HepG2 (cell line): ENCODE measurements around the gene SOX12. TPM values are rescaled to one million over a fixed set of nuclear protein-coding genes. Genes with fewer than 3 reads are reported as not detected.

Experiments
- BRD4 ChIP-seq: sonication (generic); formaldehyde crosslinking; IDR thresholded peaks from 2 replicates; pipeline ENCODE4 v1.4.0; 2020; ENCODE audit warnings: missing genetic modification reagents
- DBP ChIP-seq: sonication (generic); formaldehyde crosslinking; IDR thresholded peaks from 2 replicates; pipeline ENCODE4 v1.4.0; 2020; ENCODE audit warnings: missing genetic modification reagents; ENCODE audit errors: not compliant biosample characterization
- ELF1 ChIP-seq: sonication (generic); formaldehyde crosslinking; IDR thresholded peaks from 2 replicates; pipeline ENCODE4 v1.4.0; 2020; ENCODE audit warnings: missing genetic modification reagents
- FOXK2 ChIP-seq: fragments of 450-650 bp; IDR thresholded peaks from 2 replicates; pipeline ENCODE4 v1.6.1; 2016
- GTF2F1 ChIP-seq: fragments of 150-350 bp; IDR thresholded peaks from 2 replicates; pipeline ENCODE4 v1.6.1; 2014; ENCODE audit warnings: low read length
- HDAC6 ChIP-seq: fragments of 200-600 bp; sonication (generic); IDR thresholded peaks from 2 replicates; pipeline ENCODE4 v1.7.0; 2017; ENCODE audit warnings: mild to moderate bottlenecking, antibody characterized with exemption, low read length, low read depth
- KDM3A ChIP-seq: IDR thresholded peaks from 2 replicates; pipeline ENCODE4 v1.6.1; 2018; ENCODE audit warnings: low read depth, missing compliant biosample characterization
- KMT2A ChIP-seq: sonication (generic); formaldehyde crosslinking; IDR thresholded peaks from 2 replicates; pipeline ENCODE4 v1.4.0; 2020; ENCODE audit warnings: missing genetic modification reagents
- MTA1 ChIP-seq: sonication (generic); formaldehyde crosslinking; IDR thresholded peaks from 2 replicates; pipeline ENCODE4 v1.4.0; 2020; ENCODE audit warnings: missing genetic modification reagents, mild to moderate bottlenecking, borderline replicate concordance
- NFE2 ChIP-seq: sonication (generic); formaldehyde crosslinking; IDR thresholded peaks from 2 replicates; pipeline ENCODE4 v1.4.0; 2020; ENCODE audit warnings: missing genetic modification reagents
- NFYB ChIP-seq: sonication (generic); formaldehyde crosslinking; IDR thresholded peaks from 2 replicates; pipeline ENCODE4 v1.4.0; 2020; ENCODE audit warnings: missing genetic modification reagents
- PHB2 ChIP-seq: fragments of 450-650 bp; IDR thresholded peaks from 2 replicates; pipeline ENCODE4 v1.6.1; 2018; ENCODE audit not compliant: partially characterized antibody
- PPARG ChIP-seq: conservative IDR thresholded peaks from 2 replicates; pipeline ENCODE4 v1.6.1; 2016; ENCODE audit warnings: missing biosample characterization, missing genetic modification reagents
- SP140L ChIP-seq: sonication (generic); formaldehyde crosslinking; IDR thresholded peaks from 2 replicates; pipeline ENCODE4 v1.4.0; 2020; ENCODE audit warnings: missing genetic modification reagents, borderline replicate concordance
- TEF ChIP-seq: sonication (generic); formaldehyde crosslinking; IDR thresholded peaks from 2 replicates; pipeline ENCODE4 v1.5.0; 2020; ENCODE audit warnings: missing genetic modification reagents
- THRA ChIP-seq: sonication (generic); formaldehyde crosslinking; IDR thresholded peaks from 2 replicates; pipeline ENCODE4 v1.4.0; 2020; ENCODE audit warnings: missing genetic modification reagents, borderline replicate concordance
- TOE1 ChIP-seq: sonication (generic); formaldehyde crosslinking; IDR thresholded peaks from 2 replicates; pipeline ENCODE4 v1.4.0; 2020; ENCODE audit warnings: mild to moderate bottlenecking, missing genetic modification reagents
- YY1 ChIP-seq: IDR thresholded peaks from 2 replicates; pipeline ENCODE4 v1.6.1; 2011; ENCODE audit warnings: low read length, low read depth, moderate library complexity, mild to moderate bottlenecking; ENCODE audit not compliant: insufficient read depth, insufficient replicate concordance
- ZBTB21 ChIP-seq: sonication (generic); formaldehyde crosslinking; IDR thresholded peaks from 2 replicates; pipeline ENCODE4 v1.4.0; 2020; ENCODE audit warnings: missing genetic modification reagents
- ZBTB46 ChIP-seq: sonication (generic); formaldehyde crosslinking; IDR thresholded peaks from 2 replicates; pipeline ENCODE4 v1.4.0; 2020; ENCODE audit warnings: mild to moderate bottlenecking, missing genetic modification reagents, borderline replicate concordance
- ZKSCAN1 ChIP-seq: fragments of 150-350 bp; IDR thresholded peaks from 2 replicates; pipeline ENCODE4 v1.6.1; 2014; ENCODE audit warnings: low read length
- ZNF333 ChIP-seq: sonication (generic); formaldehyde crosslinking; IDR thresholded peaks from 2 replicates; pipeline ENCODE4 v1.4.0; 2020; ENCODE audit warnings: mild to moderate bottlenecking, missing genetic modification reagents, borderline replicate concordance
- ZNF34 ChIP-seq: sonication (generic); formaldehyde crosslinking; IDR thresholded peaks from 2 replicates; pipeline ENCODE4 v1.4.0; 2020; ENCODE audit warnings: mild to moderate bottlenecking, missing genetic modification reagents, borderline replicate concordance
- ZNF644 ChIP-seq: IDR thresholded peaks from 2 replicates; pipeline ENCODE4 v1.6.1; 2016; ENCODE audit warnings: low read depth
- ZNF75D ChIP-seq: sonication (generic); formaldehyde crosslinking; IDR thresholded peaks from 2 replicates; pipeline ENCODE4 v1.8.1; 2023; ENCODE audit warnings: missing genetic modification reagents, mild to moderate bottlenecking, borderline replicate concordance
- ZSCAN12 ChIP-seq: sonication (generic); formaldehyde crosslinking; IDR thresholded peaks from 2 replicates; pipeline ENCODE4 v1.9.0; 2021; ENCODE audit warnings: mild to moderate bottlenecking, missing genetic modification reagents
- polyA plus RNA-seq, 8 experiments: library from polyadenylated mRNA; depleted of rRNA in 3 of 8; stranded (reverse) in 7 of 8; unstranded in 1 of 8; fragments of >200 nt; fragmentation: Illumina TruSeq in 4 of 8; extraction: Trizol in 4 of 8; gene quantifications; 2 replicates each; pipeline versions ENCODE4 v1.2.1 to v1.2.3, GENCODE V29; 2011 to 2016; ENCODE audit warnings: low read depth in 4 of 8, missing spikeins in 1 of 8, mixed read lengths in 1 of 8; ENCODE audit not compliant: insufficient read depth in 1 of 8
- total RNA-seq, 5 experiments: library from RNA; depleted of rRNA; stranded (reverse); fragments of >200 nt; fragmentation: Illumina TruSeq; extraction: Trizol; gene quantifications; 2 replicates each; pipeline ENCODE4 v1.2.3, GENCODE V29; 2016; ENCODE audit warnings: low read depth in 1 of 5
- TF ChIP-seq, protein P1 (sequence below): sonication (generic); formaldehyde crosslinking; IDR thresholded peaks from 2 replicates; pipeline ENCODE4 v1.5.1; 2020; ENCODE audit warnings: missing genetic modification reagents, mild to moderate bottlenecking, borderline replicate concordance

Gene SOX12
- total and polyA plus RNA-seq, 2 of the 13 experiments (the other 11 are each of a cell fraction or from before 2014, with no cell fraction given): 10.0 to 18.7 TPM

- no peak for TF ChIP-seq ZNF75D (CRISPR knock-in tag)
- no peak for TF ChIP-seq HDAC6
- no peak for TF ChIP-seq PHB2
- TF ChIP-seq NFE2 (CRISPR knock-in tag): no peak
- no peak for TF ChIP-seq ZKSCAN1
- no peak for TF ChIP-seq ZBTB46 (CRISPR knock-in tag)
- TF ChIP-seq PPARG (CRISPR knock-in tag): no peak
- no peak for TF ChIP-seq TOE1 (CRISPR knock-in tag)
- no peak for TF ChIP-seq ZNF34 (CRISPR knock-in tag)
- TF ChIP-seq ZBTB21 (CRISPR knock-in tag): 0 out of 2 replicates have a peak, but pooled peaks have one; percentile 46
- TF ChIP-seq ZNF644 (CRISPR knock-in tag): no peak
- TF ChIP-seq TEF: no peak
- TF ChIP-seq NFYB (CRISPR knock-in tag): no peak
- no peak; the same call in 1 of the 2 replicates for TF ChIP-seq SP140L
- 0 out of 2 replicates have a peak, but pooled peaks have one; percentile 24 for TF ChIP-seq THRA (CRISPR knock-in tag)
- no peak for TF ChIP-seq ZSCAN12 (CRISPR knock-in tag)
- TF ChIP-seq ZNF333: peak; percentile 89
- no peak for TF ChIP-seq GTF2F1
- 0 out of 2 replicates have a peak, but pooled peaks have one; percentile 12 for TF ChIP-seq FOXK2
- peak; percentile 39 for TF ChIP-seq YY1
- TF ChIP-seq KMT2A (CRISPR knock-in tag): 0 out of 2 replicates have a peak, but pooled peaks have one; percentile 14
- TF ChIP-seq MTA1 (CRISPR knock-in tag): peak; percentile 48; the same call in 1 of the 2 replicates
- TF ChIP-seq BRD4 (CRISPR knock-in tag): no peak
- TF ChIP-seq, protein P1, sequence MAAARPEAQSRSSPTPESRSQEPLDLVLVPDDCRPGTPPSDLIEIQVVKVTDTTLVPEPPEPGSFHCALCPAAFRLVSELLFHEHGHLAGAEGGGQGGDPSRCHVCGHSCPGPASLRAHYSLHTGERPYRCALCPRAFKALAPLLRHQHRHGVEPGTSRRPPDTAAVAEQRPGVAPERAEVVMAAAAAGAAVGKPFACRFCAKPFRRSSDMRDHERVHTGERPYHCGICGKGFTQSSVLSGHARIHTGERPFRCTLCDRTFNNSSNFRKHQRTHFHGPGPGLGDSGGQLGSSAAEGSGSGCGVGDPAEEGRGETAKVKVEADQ (CRISPR knock-in tag): 0 out of 2 replicates have a peak, but pooled peaks have one; percentile 27
- TF ChIP-seq ELF1 (CRISPR knock-in tag): peak; percentile 49
- no peak for TF ChIP-seq KDM3A (CRISPR knock-in tag)
- peak; percentile 7 for TF ChIP-seq DBP (CRISPR knock-in tag)
Measured at GRCh38 chr20:290084-290831, 35.1 kb upstream of the SOX12 start, which contains the start of gene C20orf96 (continued).
